Tongue (tissue), 2 donors: ENCODE results near the gene YPEL2. TPM values are rescaled to one million over a fixed set of nuclear protein-coding genes. Genes with fewer than 3 reads are reported as not detected.
"Not testable (repeated sequence)": the region's sequence is repeated elsewhere in the genome, so short reads cannot be mapped to it uniquely, and the experiment has no call there.

ENCODE experiments used
- DNase-seq: peaks from one replicate; pipeline ENCODE4 v3.0.0-alpha.2; 2015
- total RNA-seq: library from RNA; depleted of rRNA; stranded (reverse); fragments of >200 nt; gene quantifications from one replicate; pipeline ENCODE4 v1.2.3, GENCODE V29; 2014

YPEL2 gene
- total RNA-seq, 1 donor from 2014 or later = 39.3 TPM

- DNase-seq = peak; percentile 65
Measured at GRCh38 chr17:59406808-59407381, 75.4 kb downstream of the YPEL2 start.

DNA sequence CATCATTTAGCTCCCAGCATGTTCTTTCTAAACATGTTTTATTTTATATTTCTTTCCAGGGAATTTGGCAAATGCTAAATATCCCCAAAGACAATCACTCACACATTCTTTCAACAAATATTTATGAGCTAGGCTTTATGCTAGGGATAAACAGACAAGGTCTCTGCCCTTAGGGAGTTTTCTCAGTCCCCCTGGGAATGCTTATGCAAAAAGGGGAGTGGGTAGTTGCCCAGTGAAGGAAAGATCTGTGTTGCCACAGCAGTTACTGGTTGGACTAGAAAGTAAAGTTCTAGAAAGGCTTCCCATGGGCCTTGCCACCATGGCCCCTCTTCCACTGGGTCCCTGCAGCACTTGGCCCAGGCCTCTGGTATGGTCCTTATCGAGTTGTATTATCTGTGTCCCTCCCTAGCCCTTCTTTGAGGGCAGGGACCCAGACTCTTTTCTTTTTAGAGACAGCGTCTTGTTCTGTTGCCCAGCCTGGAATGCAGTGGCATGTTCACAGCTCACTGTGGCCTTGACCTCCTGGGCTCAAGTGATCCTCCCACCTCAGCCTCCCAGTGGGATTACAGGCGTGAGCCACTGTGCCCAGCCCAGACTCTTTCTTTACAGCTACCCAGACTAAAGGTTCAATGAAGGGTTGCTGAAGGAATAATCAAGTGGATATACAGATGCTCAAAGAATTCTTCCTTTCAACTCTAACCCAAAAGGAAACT lies 78.0 kb downstream of the YPEL2 start:
- no peak for DNase-seq

DNA sequence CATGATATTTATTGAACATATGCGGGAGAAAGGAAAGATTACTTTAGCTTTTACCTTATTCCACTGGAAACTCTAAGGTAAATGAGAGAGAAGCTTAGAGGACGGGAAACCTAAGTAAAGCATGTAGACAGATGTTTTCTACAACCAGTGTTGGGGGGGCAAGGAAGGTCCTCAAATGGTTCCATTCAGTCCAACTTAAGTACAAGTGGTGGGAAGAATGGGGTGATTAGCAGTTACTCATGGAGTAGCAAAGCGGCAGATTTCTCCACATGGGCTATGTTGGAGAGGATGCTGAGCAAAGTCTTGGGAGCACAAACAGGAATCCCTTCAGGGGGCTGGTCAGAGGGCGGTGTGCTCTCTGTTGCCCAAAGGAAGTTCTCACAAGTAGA lies 78.6 kb downstream of the YPEL2 start:
- no peak for DNase-seq

GRCh38 chr17:59412431-59412830 lies 81.0 kb downstream of the YPEL2 start:
- DNase-seq = not testable (repeated sequence)

DNA sequence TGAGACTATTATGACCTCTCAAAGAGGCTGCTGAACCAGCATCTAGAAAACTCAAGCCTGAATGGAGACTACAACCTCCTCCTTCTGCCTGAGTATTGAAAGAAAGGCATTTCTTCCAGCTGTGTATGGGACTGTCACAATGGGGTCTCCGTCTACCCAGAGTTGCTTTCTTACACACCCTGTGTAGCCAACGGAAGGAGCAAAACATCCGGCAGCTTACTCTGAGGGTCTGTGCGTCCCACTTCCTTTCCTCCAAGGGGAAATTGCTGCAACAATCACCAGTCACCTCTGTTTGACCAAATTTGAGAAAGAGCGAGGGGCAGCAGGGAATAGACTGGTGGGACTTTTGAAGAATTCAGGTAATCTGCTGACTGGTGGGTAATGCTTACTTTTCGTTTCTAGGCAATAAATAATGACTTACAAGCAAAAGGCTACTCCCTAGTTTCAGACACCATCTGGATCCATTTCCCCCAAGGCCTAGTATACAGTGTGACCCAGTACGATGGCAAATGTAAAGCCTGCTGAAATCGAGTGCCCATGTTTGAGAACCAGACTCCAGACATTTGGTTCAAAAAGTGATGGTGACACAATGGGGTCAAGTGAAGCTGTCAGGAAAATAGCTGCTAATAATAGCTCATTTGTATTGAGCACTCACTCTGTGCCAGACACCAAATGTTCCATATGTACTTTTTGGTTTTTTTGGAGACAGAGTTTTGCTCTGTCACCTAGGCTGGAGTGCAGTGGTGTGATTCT lies 81.7 kb downstream of the YPEL2 start:
- no peak for DNase-seq

DNA sequence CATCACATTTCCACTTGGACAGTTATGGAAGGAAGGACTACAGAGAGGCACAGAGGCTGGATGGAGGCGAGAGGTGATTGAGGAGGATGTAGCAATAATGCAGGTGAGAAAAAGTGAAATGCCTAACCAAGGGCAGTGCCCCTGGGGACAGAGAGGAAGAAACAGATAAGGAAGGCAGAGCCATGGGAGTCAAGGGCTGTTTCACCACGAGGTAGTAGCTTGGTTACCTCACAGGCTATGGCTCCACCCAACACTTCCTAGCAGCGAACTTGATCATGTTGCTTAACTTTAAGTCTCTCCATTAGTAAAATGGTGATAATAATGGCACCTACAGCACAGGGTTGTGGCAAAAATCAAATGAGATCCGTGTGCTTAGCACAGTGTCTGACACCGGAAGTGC lies 83.9 kb downstream of the YPEL2 start:
- no peak for DNase-seq

DNA sequence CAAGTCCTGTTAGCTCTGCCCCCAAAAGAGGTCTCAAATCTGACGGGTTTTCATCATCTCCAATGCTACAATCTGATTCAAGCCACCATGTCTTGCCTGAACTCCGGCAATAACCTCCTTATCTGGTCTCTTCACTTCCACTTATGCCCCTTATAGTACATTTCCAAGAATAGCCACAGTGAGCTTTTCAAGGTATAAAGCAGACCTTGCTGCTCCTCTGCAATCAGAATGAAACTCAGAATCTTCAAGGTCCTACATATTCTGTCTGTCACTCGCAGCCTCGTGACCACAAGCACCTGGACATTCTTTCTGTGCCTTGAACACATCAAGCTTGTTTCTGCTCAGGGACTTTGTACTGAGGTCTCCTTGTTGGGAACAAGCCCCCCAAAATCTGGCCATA lies 84.7 kb downstream of the YPEL2 start:
- no peak for DNase-seq

- no peak for DNase-seq
Measured at GRCh38 chr17:59417452-59417851, 86.0 kb downstream of the YPEL2 start.

GRCh38 chr17:59418732-59419166 lies 87.3 kb downstream of the YPEL2 start:
- no peak for DNase-seq

DNA sequence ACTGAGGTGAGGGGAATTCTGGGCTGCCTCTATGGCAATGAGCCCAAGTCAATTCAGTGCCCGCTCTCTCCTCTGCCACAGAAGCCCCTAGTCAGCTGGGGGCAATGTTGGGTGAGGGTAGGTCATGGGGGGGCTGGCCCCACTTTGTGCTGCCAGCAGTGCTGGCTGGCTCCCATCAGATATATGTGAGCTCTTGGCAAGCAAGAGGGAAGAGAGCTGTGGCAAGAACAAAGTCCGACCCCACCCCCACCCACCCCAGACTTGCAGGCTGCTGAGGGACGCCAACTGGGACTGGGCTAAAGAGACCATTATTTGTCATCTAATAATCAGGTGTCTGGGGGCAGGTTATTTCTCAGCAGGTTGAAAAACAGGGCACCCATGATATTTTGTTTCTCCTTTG lies 89.4 kb downstream of the YPEL2 start:
- DNase-seq = no peak

DNA sequence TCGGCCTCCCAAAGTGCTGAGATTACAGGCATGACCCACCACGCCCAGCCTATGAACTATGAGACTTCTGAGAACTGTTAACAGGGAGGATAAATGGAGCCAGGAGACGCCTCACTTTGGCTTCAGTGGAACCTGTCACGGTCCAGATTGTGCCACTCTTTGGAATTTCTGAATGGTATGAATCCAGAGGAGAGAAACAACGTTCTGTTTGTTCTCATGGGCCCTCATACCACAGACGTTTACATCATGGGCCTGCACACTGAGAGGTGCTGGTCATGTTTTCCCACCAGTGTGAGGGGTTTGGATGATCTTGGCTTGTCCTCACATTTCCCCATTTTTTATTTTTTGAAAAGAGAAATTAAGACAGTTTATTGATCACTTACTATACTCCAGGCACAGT lies 90.3 kb downstream of the YPEL2 start:
- DNase-seq = no peak

GRCh38 chr17:59423137-59423724 lies 91.8 kb downstream of the YPEL2 start:
- DNase-seq = peak; percentile 41

- DNase-seq = no peak
Measured at GRCh38 chr17:59423903-59424302, 92.4 kb downstream of the YPEL2 start.

- DNase-seq = no peak
Measured at GRCh38 chr17:59424331-59424730, 92.9 kb downstream of the YPEL2 start.

DNA sequence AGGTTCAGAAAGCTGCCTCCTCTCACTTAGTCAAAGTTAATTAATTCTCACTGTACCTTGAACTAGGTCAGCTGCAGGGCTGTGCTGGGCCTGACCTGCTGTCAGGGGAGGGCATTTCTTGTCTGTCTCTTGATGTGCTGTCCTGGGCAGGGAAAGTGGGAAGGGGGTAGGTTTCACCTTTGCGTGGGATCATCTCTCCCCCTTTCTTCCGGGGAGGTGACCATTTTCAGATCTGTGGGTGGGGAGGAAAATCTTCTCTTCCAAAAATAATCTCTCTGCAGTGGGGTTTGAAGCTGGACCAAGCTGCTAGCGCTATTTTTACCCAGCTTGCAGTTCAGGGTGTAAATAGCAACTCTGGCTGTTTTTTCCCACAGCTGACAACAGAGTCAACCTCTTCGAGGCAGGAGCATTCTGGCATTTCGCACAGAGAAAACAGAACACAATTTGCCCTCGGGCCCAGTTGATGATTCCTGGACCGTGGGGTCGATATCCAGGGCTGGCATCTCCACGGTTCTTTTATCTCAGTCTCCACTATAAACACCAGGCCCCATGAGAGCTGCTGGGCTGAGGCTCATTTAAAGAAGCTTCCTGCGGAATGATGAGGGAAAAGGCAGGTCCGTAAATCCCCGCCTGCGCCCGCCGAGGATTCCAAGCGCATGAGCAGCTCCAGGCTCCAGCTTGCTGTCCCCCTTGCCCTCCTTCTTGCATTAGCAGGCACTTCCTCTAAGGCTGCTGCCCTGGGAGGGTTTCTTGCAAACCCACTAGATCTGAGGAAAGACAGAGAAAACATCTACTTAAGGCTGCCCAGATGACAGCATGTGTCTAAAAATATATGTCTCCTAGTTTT lies 93.9 kb downstream of the YPEL2 start:
- DNase-seq = peak; percentile 65

DNA sequence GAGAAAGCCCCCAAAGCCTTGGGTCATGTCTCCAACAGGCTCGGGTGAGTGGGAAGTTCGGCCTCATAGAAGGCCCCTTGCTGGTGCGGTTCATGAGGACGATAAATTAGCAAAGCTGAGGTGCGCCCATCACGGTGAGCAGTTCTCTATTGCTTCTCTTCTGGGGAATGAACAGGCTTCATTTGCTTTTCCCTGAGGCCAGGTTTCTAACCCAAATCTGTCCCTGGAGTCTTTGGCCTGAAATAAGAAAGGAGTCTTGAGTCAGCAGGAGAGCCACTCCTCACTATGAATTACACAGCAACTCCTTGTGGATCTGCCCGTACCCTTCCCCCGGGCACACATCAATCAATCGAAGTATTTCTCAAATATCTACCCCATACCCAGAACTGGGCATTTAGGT lies 94.6 kb downstream of the YPEL2 start:
- no peak for DNase-seq

GRCh38 chr17:59427425-59427921 lies 96.0 kb downstream of the YPEL2 start:
- peak; percentile 31 for DNase-seq

DNA sequence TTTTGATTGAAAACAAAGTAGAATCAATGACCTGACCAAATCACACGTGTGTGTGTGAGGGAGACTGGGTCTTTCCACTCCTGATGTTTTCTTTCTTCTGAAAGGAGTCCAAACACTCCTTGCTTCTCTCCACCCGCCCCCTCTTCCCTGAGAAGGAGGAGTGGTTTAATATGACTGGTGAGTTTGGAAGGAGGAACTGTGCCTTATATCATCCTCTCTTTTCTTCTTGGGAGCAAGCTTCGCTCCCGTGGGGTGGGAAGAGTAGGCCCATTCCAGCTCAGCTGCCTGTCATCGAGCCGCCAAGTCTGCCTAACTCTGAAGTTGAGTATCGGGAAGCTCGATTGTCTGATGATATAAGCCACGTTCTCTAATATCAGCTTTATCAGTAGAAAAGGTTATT lies 96.5 kb downstream of the YPEL2 start:
- DNase-seq = no peak

- peak; percentile 35 for DNase-seq
Measured at GRCh38 chr17:59428916-59429485, 97.5 kb downstream of the YPEL2 start.

GRCh38 chr17:59431601-59432000 lies 100.1 kb downstream of the YPEL2 start:
- DNase-seq = no peak

GRCh38 chr17:59432657-59433056 lies 101.2 kb downstream of the YPEL2 start:
- no peak for DNase-seq

DNA sequence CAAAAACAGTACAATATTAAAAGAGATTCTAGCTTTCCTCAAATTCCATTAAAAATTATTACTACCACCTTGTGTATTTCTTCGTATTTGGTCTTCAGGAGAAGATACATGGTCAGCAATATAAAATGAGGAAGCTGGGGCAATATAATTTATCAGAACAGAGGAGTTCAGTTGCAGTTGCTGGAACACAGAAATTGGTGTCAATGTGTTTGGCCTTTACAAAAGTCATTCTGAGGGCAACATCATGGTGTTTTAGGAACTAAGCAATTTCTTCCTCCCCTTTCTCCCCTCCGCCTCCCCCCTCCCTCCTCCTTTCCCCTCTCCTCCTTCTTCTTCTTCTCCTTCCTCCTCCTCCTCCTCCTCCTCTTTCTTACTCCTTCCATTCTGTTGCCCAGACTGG lies 102.1 kb downstream of the YPEL2 start:
- DNase-seq = no peak
